Measurements from ENCODE around the gene DDX24.

DDX24 gene

DNA sequence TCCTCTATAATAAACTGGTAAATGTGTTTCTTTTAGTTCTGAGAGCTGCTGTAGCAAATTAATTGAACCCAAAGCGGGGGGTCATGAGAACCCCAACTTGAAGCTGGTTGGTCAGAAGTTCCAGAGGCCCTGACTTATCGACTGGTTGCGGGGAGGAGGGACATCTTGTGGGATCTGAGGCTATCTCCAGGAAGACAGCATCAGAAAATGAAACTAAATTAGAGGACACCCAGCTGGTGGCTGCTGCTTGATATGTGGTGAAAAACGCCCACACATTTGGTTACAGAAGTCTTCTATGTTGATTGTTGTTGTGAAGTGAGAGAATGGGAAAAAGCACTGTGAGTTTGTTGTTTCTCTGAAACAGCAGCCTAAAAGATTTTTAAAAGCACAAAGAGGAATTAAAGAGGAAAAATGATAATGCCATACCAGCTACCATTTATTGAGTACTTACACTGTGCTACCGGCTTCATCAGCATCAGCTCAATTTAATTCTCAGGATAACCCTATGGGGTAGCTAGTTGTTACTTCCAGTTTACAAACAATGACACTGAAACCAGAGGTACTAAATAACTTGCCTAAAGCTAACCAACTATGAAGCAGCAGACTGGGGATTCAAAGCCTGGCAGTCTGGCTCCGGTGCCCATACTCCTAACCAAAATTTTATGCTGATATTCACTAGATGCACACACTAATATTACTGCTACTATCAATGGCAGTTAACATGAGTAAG lies 24.3 kb downstream of the DDX24 start:
- no peak overlapping the region for H3K4me3 ChIP-seq (ENCODE audit: low read depth, low read length)
- TF ChIP-seq, protein P1, sequence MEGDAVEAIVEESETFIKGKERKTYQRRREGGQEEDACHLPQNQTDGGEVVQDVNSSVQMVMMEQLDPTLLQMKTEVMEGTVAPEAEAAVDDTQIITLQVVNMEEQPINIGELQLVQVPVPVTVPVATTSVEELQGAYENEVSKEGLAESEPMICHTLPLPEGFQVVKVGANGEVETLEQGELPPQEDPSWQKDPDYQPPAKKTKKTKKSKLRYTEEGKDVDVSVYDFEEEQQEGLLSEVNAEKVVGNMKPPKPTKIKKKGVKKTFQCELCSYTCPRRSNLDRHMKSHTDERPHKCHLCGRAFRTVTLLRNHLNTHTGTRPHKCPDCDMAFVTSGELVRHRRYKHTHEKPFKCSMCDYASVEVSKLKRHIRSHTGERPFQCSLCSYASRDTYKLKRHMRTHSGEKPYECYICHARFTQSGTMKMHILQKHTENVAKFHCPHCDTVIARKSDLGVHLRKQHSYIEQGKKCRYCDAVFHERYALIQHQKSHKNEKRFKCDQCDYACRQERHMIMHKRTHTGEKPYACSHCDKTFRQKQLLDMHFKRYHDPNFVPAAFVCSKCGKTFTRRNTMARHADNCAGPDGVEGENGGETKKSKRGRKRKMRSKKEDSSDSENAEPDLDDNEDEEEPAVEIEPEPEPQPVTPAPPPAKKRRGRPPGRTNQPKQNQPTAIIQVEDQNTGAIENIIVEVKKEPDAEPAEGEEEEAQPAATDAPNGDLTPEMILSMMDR (IDR thresholded peaks at IDR 0.05; ENCODE audit: insufficient read depth, low read depth, low read length, missing control alignments), result no peak
- peak; percentile 59 for DNase-seq (ENCODE audit: low read depth)

DNA sequence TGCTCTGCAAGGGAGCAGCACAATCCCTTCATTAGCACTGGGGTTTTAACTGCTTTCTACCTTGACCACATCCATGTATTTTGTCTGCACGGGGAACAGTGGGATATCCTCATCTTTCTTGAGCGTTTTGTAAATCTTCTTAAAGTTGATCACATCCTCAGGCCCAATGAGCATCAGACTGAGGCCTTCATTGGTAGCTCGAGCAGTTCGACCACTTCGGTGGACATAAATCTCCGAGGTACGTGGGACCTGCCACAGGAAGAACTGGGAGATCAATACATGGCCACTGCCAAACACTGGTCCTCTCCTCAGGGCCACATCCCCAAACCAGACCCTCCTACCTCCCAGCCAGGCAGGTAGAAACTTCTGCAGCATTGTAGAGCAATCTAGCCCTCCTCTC lies 26.1 kb downstream of the DDX24 start:
- TF ChIP-seq, protein P1 (IDR thresholded peaks at IDR 0.05; ENCODE audit: insufficient read depth, low read depth, low read length, missing control alignments), result no peak
- no peak for DNase-seq (ENCODE audit: low read depth)
- no peak overlapping the region for H3K4me3 ChIP-seq (ENCODE audit: low read depth, low read length)

DNA sequence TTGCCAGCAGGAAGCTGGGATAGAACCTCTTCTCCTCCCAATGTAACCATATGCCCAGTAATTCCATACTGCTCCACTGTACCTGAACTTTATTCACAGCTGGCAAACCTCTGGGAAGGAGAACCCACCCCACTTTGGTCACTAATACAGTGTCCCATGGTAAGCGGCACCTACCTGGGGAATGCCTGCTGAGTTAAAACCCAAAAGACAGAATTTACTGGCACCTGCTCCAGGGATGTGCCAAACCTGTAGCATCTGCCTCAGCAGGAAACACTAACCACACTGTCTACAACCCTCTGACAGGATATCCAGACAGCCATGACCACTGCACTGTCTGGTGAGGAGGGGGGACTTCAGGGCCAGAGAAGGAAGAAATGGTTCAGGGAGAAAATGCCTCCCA lies 26.6 kb downstream of the DDX24 start:
- TF ChIP-seq, protein P1 (IDR thresholded peaks at IDR 0.05; ENCODE audit: insufficient read depth, low read depth, low read length, missing control alignments), result no peak
- no peak for DNase-seq (ENCODE audit: low read depth)
- no peak overlapping the region for H3K4me3 ChIP-seq (ENCODE audit: low read depth, low read length)

DNA sequence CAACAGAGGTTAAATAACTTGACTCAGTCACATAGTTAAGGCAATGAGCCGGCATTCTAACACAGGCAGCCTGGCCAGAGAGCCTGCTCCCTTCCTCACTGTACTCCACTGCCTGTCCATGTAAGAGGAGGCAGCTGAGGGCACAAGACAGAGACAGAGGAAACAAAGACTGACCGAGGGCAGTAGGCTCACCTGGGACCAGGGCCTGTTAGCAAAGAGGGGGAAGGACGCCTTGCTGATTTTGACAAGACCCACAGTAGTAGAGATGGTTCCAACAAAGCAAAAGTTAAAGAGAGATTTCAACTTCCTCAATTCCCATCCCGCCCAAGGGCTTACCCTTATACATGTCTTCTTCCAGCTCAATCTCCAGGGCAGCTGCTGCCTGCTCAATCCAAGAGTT lies 28.3 kb downstream of the DDX24 start:
- TF ChIP-seq, protein P1 (IDR thresholded peaks at IDR 0.05; ENCODE audit: insufficient read depth, low read depth, low read length, missing control alignments), result no peak
- H3K4me3 ChIP-seq (ENCODE audit: low read depth, low read length), result no peak overlapping the region
- DNase-seq (ENCODE audit: low read depth), result no peak

DNA sequence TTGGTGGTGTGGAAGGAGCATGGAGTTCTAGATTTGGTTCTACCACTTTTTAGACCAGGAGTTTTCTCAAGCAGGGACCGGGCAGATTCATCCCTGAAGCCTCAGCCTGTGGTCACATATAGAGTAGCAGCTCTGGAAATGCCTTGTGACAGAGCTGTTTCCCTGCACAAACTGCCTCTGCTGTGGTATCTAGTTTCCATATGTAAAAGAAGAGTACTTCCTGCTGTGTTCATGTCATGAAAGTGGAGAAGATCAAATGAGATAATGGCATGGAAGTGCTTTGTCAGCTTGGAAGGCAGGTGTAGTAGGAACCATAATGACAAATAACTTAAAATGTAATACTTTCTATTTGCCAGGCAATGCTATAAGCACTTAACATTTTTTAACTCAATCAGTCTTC lies 28.8 kb downstream of the DDX24 start:
- no peak for DNase-seq (ENCODE audit: low read depth)
- TF ChIP-seq, protein P1 (IDR thresholded peaks at IDR 0.05; ENCODE audit: insufficient read depth, low read depth, low read length, missing control alignments), result no peak
- no peak overlapping the region for H3K4me3 ChIP-seq (ENCODE audit: low read depth, low read length)

DNA sequence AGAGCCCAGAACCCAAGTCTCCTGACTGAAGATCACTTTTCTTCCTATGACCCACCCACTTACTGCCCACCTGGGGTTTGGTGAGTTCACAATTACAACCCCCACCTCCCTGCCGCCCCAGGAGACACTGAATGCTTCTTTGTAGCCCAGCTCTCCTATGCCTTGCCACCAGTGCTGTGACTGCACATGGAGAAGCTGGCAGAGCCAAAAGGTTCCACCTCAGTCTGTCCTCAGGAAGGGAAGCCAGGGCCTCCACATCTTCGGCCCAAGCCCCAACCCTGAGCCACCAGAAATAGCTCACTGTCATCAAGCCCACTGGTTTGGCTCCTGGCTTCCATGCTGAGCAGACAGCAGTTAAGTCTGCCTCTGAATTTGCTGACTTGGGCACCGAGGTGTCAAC lies 29.2 kb downstream of the DDX24 start:
- TF ChIP-seq, protein P1 (IDR thresholded peaks at IDR 0.05; ENCODE audit: insufficient read depth, low read depth, low read length, missing control alignments), result no peak
- no peak overlapping the region for H3K4me3 ChIP-seq (ENCODE audit: low read depth, low read length)
- DNase-seq (ENCODE audit: low read depth), result no peak

DNA sequence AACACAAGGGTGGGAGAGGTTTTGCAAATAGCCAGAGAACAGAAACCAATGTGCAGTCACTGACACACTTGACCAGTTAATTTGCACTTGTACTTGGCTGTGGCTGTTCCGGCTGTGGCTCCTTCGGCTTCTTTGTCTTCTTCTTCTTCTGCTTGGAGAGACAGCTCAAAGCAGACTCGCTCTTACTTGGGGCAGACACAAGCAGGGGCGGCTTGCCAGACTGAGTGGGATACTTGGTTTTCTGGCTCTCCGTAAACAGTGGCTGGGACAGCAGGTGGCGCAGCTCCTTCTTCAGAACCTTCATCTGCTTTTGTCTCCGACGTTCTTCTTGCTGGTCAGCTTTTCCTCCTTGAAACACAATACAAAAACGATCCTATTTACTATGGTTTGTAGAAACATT lies 29.9 kb downstream of the DDX24 start:
- TF ChIP-seq, protein P1 (IDR thresholded peaks at IDR 0.05; ENCODE audit: insufficient read depth, low read depth, low read length, missing control alignments), result no peak
- H3K4me3 ChIP-seq (ENCODE audit: low read depth, low read length), result no peak overlapping the region
- no peak for DNase-seq (ENCODE audit: low read depth)

Measured in GM12865 (cell line).